Measurements from ENCODE around the gene CNGB1.

- TF ChIP-seq CTCF (conservative IDR thresholded peaks at IDR 0.05; ENCODE audit: low read length), result no peak
- TF ChIP-seq EZH2phosphoT487 (IDR thresholded peaks at IDR 0.05; ENCODE audit: borderline replicate concordance), result no peak
These were observed 24.6 kb downstream of the CNGB1 start for GRCh38 chr16:57946181-57946801.

Data from Loucy (cell line).